Measurements from ENCODE around the gene ZNF341.
A peak's percentile ranks its signal among the peaks of the same experiment; 100 is the strongest.
"Not testable (repeated sequence)": the region's sequence is repeated elsewhere in the genome, so short reads cannot be mapped to it uniquely, and the experiment has no call there.

ZNF341 gene

DNA sequence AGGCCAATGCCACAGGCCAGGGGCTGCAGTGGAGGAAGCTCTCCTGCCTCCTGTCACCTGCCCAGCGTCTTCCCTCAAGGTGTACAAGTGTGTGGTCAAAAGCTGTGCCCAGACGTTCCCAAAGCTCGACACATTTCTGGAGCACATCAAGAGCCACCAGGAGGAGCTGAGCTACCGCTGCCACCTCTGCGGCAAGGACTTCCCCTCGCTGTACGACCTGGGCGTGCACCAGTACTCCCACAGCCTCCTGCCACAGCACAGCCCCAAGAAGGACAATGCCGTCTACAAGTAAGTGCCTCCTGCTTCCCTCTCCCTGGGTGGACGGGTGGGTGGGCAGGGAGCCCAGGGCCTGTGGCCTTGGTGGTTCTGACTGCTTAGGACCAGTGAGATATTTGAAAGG is 38.2 kb downstream of the ZNF341 start:
- DNase-seq, result no peak

DNA sequence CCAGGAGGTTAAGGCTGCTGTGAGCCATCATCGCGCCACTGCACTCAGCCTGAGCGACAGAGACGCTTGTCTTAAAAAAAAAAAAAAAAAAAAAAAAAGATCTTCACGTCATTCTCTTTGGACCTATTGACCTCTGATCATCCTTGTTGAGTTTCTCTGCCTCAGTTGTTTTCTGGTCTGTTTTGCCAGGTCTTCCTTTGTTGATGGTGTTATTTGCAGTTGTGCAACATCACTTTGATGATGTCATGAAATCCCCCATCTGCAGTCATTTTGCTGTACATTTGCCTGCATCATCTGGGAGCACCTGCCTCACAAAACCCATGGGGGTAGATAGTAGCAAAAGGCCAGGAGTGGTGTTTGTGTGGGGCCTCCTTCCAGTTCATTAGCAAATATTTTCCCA is 40.1 kb downstream of the ZNF341 start:
- no peak for DNase-seq

- no peak for DNase-seq
Observed at GRCh38 chr20:33772439-33772838, 40.6 kb downstream of the ZNF341 start.

DNA sequence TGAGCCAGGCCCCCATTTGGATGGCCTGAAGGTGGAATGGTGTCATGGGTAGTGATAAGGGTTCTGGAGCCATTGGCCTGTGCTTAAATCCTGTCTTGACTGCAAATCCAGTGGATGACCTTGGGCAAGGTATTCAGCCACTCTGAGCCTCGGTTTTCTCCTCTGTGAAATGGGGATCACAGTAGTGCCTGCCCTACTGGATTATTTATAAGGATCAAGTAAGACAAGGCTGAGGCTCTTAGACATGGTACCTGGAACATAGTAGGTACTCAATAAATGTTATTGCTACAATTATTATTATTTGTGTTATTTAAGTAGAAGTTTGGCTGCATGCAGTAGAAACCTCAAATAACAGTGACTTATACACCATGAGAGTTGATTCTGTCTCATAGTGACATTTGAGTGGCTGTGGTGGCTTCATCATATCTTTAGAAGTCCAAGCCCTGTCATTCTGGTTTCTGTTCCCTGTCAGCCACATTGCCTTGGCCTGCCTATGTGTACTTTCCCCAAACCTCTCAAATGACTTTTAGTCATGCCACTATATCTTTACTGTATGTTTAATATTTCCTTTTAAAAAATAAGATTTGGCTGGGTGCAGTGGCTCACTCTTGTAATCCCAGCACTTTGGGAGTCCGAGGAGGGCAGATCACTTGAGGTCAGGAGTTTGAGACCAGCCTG is 41.8 kb downstream of the ZNF341 start:
- DNase-seq, result peak; percentile 33 to 65 (median 56)

- DNase-seq, result no peak
Observed at GRCh38 chr20:33777816-33778215, 46.0 kb downstream of the ZNF341 start.

GRCh38 chr20:33781133-33781532 is 49.3 kb downstream of the ZNF341 start:
- no peak for DNase-seq

DNA sequence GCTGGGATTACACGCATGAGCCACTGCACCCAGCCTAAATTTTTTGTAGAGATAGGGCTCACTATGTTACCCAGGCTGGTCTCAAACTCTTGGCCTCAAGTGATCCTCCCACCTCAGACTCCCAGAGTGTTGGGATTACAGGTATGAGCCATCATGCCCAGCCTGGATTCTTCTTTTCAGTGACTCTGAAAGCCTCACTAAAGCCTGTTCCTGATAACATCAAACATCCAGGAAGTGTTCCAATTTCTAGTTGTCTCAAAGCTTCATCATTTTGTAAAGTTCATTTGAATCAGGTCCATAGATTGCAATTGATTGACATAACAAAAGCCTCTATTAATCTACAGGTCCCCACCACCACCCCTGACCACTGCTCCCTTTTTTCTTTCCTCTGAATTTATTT is 50.1 kb downstream of the ZNF341 start:
- no peak for DNase-seq

DNA sequence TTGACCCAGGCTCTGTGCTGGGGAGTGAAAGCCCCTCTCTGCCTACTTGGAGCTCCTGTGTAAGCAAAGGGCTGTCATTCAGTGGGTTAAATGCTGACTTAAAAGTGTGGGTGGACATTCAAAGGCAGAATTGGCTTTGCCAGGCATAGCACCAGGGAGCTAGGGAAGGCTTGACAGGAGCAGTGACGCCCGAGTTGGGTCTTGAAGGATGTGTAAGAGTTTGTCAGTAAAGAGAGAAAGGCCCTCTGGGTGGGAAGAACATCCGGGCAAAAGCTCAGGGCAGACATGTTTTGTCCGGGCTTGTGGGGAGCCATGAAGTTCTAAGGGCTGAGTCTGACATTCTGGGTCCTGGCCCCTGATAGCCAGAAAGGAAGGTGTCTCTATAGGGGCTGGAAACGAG is 51.5 kb downstream of the ZNF341 start:
- no peak for DNase-seq

GRCh38 chr20:33783818-33784217 is 52.0 kb downstream of the ZNF341 start:
- no peak for DNase-seq

DNA sequence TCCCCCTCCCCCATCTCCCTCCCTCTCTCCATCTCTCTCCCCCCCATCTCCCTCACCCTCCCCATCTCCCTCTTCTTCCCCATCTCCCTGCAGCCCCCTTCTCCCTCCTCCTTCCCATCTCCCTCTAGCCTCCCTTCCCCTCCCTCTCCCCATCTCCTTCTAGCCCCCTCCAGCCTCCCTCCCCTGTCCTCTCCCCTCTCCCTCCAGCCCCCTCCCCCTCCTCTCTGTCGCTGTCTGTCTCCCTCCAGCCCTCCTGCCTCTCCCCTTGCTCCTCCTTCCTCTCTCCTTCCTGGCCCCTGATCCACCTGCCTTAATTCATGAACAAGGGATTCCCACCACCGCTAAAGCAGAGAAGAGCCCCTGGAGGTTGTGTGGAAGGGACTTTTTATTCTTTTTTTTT is 52.4 kb downstream of the ZNF341 start:
- DNase-seq, result no peak

GRCh38 chr20:33785503-33785902 is 53.7 kb downstream of the ZNF341 start:
- no peak for DNase-seq

GRCh38 chr20:33787253-33787891 is 55.6 kb downstream of the ZNF341 start:
- no peak for DNase-seq

- no peak for DNase-seq
Observed at GRCh38 chr20:33788351-33789049, 56.7 kb downstream of the ZNF341 start.

DNA sequence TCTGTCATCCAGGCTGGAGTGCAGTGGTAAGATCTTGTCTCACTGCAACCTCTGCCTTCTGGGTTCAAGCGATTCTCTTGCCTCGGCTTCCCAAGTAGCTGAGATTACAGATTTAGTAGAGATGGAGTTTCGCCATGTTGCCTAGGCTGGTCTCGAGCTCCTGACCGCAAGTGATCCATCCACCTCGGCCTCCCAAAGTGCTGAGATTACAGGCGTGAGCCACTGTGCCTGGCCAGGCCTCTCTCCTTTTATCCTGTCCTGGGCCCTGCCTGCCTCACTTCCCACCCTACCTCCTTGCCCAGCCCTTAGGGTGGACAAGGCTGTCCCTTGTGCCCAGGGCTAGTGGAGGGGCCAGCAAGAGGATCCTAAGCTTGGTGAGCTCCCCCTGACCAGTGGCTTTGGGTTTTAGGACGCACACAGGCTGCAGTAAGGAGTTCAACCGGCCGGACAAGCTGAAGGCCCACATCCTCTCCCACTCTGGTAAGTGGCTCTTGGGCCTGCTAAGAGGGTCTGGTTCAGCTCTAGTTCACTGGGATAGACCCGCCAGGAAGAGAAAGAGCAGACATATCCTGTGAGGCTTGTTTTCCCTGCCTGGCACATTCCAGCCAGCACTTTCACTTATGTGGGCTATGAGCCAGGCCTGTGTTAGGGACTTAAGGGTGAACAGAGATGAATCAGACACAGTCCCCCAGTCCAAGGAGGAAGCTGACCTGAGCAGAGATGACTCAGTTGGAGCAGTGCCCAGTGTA is 57.5 kb downstream of the ZNF341 start:
- DNase-seq, result peak in 3 of 4 experiments; percentile 39 to 52 (median 39)

- no peak for DNase-seq
Observed at GRCh38 chr20:33789858-33790182, 58.0 kb downstream of the ZNF341 start.

GRCh38 chr20:33790566-33790965 is 58.8 kb downstream of the ZNF341 start:
- no peak for DNase-seq

- DNase-seq, result no peak
Observed at GRCh38 chr20:33791021-33791420, 59.2 kb downstream of the ZNF341 start.

DNA sequence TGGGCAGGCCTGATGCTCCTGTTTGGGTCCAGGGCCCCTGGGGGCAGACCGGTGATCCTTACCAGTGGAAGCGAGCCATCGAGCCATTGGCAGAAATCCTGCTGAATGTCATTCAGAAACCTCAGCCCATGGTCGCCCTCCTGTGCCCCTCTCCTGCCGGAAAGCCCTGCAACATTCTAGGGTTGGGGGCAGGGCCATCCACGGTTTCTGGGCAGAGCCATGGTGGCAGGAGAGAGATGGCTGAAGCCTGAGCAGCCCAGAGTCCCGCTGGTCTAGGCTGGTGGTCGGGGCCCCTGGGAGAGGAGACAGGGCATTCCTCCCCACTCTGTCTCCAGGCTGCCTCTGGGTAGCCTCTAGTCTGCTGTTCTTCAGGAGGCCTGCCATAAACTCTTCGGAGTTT is 59.7 kb downstream of the ZNF341 start:
- DNase-seq, result no peak

DNA sequence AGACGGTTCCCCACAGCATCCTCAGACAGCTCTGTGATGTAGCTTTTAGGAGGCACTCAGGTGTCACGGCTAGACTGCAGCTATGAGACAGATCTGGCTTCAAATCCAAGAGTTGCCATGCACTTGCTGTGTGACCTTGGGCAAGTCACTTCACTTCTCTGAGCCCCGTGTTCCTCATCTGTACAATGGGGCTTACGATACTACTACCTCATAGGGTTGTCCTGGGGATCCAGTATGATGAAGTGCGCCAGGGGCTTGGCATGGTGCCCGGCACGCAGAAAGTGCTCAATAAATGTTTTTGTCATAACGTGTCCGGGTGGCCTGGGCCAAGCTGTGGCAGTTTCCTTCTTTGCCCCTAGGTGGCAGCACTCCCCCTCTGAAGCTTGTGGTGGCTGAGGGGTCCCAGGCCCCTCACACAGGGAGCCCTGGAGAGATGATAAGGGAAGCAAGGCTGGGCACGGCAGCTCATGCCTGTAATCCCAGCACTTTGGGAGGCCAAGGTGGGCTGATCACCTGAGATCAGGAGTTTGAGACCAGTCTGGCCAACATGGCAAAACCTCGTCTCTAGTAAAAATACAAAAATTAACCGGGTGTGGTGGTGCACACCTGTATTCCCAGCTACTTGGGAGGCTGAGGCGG is 60.3 kb downstream of the ZNF341 start:
- DNase-seq, result peak; percentile 38 to 62 (median 48)

DNA sequence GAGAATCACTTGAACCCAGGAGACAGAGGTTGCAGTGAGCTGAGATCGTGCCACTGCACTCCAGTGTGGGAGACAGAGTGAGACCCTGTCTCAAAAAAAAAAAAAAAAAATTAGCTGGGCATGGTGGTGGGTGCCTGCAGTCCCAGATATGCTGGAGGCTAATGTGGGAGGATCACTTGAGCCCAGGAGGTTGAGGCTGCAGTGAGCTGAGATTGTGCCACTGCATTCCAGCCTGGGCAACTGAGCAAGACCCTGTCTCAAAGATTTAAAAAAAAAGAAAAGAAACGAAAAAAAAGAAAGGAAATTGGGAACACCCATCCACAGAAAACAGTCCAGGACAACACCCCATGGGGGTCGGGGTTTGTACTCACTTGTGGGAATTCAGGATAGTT is 60.8 kb downstream of the ZNF341 start:
- DNase-seq, result not testable (repeated sequence)

- DNase-seq, result peak in 3 of 4 experiments; percentile 19 to 40 (median 34)
Observed at GRCh38 chr20:33793011-33793931, 61.5 kb downstream of the ZNF341 start.

Data from suppressor macrophage (primary cell).